Activated effector memory CD4-positive, alpha-beta T cell treated with Interleukin-2 at 50 U/mL for 16 hours (primary cell): ENCODE results near the gene ADAM10.
"Not testable (repeated sequence)": the region's sequence is repeated elsewhere in the genome, so short reads cannot be mapped to it uniquely, and the experiment has no call there.

Source experiments
- DNase-seq: peaks from one replicate; pipeline ENCODE4 v3.0.0-alpha.2; 2020

Gene ADAM10

GRCh38 chr15:58605931-58606530 lies 143.5 kb downstream of the ADAM10 start:
- no peak for DNase-seq

- no peak for DNase-seq
Measured at GRCh38 chr15:58604455-58604923, 145.0 kb downstream of the ADAM10 start.

GRCh38 chr15:58603927-58604326 lies 145.6 kb downstream of the ADAM10 start:
- DNase-seq = not testable (repeated sequence)

- no peak for DNase-seq
Measured at GRCh38 chr15:58602823-58603222, 146.7 kb downstream of the ADAM10 start.

GRCh38 chr15:58598829-58599210 lies 150.7 kb downstream of the ADAM10 start:
- DNase-seq = no peak

GRCh38 chr15:58597943-58598828 lies 151.3 kb downstream of the ADAM10 start:
- DNase-seq = no peak

GRCh38 chr15:58595516-58596263 lies 153.8 kb downstream of the ADAM10 start:
- DNase-seq = no peak

GRCh38 chr15:58594898-58595297 lies 154.6 kb downstream of the ADAM10 start:
- no peak for DNase-seq

- no peak for DNase-seq
Measured at GRCh38 chr15:58593870-58594269, 155.6 kb downstream of the ADAM10 start.

- DNase-seq = no peak
Measured at GRCh38 chr15:58590926-58591325, 158.6 kb downstream of the ADAM10 start.

- no peak for DNase-seq
Measured at GRCh38 chr15:58590236-58590635, 159.3 kb downstream of the ADAM10 start.

GRCh38 chr15:58589047-58589446 lies 160.5 kb downstream of the ADAM10 start:
- DNase-seq = no peak

GRCh38 chr15:58588096-58588495 lies 161.4 kb downstream of the ADAM10 start:
- no peak for DNase-seq

GRCh38 chr15:58587486-58587885 lies 162.0 kb downstream of the ADAM10 start:
- no peak for DNase-seq

GRCh38 chr15:58585693-58586443 lies 163.6 kb downstream of the ADAM10 start:
- no peak for DNase-seq

GRCh38 chr15:58584789-58585461 lies 164.6 kb downstream of the ADAM10 start:
- no peak for DNase-seq

GRCh38 chr15:58583171-58583908 lies 166.2 kb downstream of the ADAM10 start:
- DNase-seq = no peak

- DNase-seq = no peak
Measured at GRCh38 chr15:58582160-58582559, 167.3 kb downstream of the ADAM10 start.

- no peak for DNase-seq
Measured at GRCh38 chr15:58576657-58577056, 172.8 kb downstream of the ADAM10 start.

- no peak for DNase-seq
Measured at GRCh38 chr15:58575045-58575786, 174.3 kb downstream of the ADAM10 start.

- no peak for DNase-seq
Measured at GRCh38 chr15:58574631-58575030, 174.9 kb downstream of the ADAM10 start.
